HG03558 (cell line): ENCODE results near the gene MKX.
"Not testable (repeated sequence)": the region's sequence is repeated elsewhere in the genome, so short reads cannot be mapped to it uniquely, and the experiment has no call there.

Experiments
- ATAC-seq: cut with Tn5 transposase; IDR thresholded peaks from one replicate; pipeline ENCODE4 v1.9.1; 2021; ENCODE audit warnings: moderate number of reproducible peaks; ENCODE audit not compliant: unreplicated experiment; ENCODE audit errors: extremely low read depth

Gene MKX

DNA sequence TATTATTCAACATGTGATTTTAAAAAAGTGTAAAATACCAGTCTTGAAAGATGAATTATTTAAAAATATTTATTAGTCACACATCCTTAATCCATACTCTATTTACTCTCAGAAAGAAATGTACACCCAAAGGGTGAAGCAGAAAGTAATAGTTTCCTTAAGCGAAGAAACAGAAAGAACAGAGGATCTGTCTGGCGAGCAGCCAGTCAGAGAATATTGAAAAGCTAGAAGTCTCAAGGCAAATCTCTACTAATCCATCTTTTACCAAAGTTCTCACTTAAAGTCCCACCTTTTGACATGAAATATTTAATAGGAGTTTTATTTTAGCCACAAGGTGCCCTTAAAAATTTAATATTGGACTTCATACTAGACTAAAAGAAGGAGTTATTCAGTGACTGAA is 46.7 kb downstream of the MKX start:
- ATAC-seq, result no peak

DNA sequence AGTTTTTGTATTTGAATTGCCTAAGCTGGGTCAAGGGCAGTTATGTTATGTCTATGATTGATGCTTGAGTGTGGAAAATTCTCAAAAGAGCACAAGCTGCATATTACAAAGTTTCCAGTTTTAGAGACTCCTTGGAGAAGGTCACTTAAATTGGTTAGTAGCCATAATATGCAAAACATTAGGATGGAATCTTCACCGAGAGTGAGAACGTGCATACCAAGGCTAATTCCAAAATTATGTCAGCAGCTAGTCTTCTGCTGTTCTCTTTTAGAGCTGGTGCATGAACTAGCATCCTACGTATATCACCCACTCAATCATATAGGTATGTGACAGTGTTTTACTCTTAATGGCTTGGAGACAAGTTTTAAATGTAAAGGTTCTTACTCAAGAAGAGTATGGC is 49.2 kb downstream of the MKX start:
- ATAC-seq, result no peak

DNA sequence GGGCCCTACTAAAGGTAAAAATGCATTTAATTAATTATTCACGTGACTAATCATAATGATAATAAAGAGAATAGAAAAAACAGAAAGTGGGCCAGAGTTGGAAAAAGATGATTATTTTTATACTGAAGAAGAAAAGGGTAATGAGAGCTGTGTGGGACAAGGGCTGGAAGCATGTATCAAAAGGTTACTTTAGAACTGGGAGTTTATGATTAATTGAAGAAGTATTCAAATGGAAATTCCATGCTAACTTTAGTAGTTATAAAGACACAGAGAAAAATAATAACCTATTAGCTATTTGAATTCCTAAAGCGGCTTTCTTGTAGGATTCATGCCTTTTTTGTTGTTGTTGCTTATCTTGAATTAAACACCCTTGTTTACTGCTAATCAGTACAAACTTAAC is 49.9 kb downstream of the MKX start:
- ATAC-seq, result no peak

DNA sequence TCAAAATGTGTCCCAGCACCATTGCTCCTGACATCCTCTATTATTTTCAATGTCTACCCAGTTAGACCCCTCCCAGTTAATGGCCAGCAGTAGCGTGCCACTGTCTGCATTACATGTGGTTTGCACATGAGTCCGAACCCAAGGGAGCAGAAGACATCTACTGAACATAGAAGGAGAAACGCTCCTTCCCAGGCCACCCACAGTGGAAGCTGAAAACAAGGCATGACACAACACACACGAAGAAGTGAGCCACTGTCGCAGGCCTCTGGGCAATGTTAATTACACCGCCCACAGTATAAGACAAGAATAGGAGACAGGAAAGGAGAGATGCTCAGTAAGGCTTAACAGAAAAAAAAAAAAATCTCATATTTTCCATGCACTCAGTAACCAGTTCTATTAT is 50.5 kb downstream of the MKX start:
- ATAC-seq, result no peak

DNA sequence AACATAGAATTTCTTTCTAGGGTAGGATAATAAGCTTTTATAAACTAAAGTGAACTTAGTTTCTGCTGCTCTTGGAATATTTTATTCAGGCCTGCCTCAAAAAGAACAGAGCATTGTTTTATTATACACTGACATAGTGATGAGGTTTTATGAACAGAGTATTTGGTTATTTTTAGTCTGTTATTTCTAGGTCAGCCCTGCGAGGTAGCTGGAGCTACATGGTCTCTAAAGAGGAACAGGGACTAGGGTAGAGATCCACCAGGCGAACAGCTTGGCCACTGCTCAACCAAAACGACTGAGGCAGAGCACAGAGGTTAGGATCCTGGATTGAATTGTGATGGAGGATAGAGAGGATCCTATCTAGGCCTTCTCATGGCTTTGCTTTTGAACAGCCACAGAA is 53.0 kb downstream of the MKX start:
- ATAC-seq, result no peak

DNA sequence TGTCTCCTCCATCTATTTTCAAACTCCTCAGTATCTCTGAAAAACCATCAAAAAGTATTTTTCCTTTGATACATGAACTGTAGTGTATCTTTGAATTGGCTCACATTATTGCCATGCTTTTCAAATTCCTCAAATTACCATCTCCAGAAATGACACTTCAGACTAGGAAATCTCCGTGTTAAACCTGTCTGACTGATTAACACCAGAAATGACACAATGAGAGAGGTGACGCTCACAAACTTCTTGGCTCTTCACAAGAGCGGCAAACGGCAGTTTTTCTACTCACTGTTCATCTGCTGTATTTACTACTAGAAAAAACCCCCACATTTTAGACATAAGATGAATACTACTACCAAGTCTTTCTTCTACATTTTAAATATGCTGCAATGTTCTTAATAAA is 56.6 kb downstream of the MKX start:
- ATAC-seq, result no peak

DNA sequence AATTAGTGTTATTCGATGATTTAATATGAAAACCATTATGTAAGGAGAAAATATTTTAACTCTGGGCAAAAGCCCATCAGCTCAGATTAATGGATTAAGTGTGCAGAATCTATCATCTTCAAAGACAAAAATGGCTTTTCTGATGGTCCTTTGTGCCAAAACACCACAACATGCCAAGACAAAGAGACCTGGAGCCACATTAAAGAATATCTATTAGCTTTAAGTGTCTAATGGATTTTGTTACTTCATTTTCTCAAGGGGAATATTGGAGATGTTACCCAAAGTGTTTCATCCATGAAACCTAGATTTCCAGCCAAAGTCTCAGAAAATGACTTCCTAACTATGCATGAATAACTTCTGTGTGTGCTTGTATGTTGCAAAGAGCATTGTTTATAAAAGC is 57.3 kb downstream of the MKX start:
- no peak for ATAC-seq

DNA sequence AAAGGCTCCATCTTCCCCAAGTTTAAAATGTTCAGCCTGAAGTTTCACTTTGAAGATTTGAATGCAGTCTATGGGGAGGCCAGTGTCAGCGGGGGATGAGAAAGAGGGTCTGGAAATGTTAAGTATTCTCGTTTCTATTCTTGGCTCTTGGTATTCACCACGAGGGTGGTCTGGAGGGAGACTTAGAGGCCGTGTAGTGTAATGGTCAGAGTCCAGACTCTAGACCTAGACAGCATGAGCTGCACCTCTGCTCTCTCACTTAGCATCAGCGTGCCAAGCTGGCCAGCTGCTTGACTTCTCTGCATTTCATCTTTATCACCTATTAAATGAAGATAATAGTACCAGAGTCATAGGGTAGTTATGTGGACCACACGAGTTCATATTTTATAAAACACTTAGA is 57.9 kb downstream of the MKX start:
- ATAC-seq, result no peak

DNA sequence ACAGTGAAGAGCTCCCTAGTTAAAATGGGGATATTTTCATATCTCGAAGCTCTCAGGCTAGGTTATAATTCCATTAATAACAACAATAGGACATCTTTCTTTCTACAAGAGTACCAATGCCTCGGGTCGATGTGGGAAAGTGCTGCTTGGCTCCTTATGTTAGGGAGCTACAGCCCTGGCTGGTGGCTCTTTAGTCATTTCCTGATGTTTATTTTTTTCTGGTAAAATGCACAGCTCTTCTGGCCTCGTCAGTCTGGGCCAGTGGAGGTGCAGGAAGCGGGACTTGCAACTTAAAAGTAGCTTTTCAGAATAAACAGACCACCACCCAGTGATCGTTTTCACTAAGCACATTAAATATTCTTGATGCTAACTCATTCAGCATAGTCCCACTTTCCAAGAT is 58.3 kb downstream of the MKX start:
- no peak for ATAC-seq

DNA sequence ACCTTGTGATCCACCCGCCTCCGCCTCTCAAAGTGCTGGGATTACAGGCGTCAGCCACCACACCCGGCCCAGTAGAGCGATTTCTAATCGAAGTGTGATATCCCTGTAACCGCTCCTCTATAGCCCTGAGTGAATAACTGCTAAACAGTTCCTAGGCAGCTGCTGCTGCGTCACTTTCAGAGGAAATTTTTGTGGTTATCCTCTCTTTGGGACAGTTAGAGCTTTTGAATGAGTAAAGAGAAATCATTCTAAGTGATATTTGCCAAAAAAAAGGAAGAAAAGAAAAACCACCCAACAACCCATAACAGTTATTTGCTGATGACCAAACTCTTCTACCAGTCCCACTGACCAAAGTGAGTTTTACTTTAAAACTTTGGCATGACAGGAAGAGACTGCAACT is 59.9 kb downstream of the MKX start:
- ATAC-seq, result no peak

DNA sequence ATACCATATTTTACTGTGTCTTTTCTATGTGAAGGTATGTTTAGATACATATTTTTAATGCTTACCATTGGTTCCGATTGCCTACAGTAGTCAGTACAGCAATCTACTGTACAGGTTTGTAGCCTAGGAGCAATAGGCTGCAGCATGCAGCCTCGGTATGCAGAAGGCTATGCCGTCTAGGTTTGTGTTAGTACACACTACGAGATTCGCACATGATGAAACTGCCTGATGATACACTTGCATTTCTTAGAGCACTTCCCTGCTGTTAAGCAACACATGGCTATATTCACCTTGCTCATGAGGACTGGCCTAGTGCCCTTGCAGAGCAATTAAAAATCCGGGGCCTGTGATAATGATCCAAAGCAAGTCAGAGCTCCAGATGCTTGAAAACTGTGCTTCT is 62.4 kb downstream of the MKX start:
- ATAC-seq, result no peak

DNA sequence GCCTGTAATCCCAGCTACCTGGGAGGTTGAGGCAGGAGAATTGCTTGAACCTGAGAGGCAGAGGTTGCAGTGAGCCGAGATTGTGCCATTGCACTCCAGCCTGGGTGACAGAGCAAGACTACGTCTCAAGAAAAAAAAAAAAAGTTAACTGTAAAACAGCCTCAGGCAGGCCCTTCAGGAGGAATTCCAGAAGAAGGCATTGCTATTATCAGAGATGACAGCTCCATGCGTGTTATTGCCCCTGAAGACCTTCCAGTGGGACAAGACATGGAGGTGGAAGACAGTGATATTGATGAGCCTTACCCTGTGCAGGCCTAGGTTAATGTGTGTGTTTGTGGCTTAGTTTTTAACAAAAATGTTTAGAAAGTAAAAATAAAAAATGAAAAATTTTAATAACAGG is 63.8 kb downstream of the MKX start:
- ATAC-seq, result not testable (repeated sequence)

DNA sequence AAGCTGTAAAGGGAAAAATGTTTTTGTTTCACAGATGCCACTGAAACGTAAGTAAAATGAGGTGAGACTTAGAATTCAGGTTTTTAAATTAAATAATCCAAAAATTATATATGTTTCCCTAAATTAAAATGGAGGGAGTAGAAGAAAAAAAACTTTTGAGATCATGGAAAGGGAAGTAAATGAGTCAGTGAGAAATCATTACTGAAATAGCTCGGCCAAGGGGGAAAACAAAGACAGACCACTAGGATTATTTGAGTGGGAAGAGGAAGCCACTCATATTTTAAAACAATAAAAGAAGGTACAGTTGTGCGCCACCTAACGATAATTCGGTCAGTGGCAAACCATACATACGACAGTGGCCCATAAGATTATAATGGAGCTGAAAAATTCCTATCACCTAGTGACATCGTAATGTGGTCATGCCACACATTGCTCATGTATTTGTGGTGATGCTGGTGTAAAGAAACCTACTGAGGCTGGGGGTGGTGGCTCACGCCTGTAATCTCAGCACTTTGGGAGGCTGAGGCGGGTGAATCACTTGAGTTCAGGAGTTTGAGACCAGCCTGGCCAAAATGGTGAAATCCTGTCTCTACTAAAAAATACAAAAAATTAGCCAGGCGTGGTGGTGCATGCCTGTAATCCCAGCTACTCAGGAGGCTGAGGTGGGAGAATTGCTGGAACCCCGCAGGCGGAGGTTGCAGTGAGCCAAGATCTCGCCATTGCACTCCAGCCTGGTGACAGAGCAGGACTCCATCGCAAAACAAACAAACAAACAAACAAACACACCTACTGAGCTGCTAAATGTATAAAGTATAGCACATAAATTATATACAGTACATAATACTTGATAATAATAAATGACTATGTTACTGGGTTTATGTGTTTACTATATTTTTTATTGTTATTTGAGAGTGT is 64.7 kb downstream of the MKX start:
- no peak for ATAC-seq

DNA sequence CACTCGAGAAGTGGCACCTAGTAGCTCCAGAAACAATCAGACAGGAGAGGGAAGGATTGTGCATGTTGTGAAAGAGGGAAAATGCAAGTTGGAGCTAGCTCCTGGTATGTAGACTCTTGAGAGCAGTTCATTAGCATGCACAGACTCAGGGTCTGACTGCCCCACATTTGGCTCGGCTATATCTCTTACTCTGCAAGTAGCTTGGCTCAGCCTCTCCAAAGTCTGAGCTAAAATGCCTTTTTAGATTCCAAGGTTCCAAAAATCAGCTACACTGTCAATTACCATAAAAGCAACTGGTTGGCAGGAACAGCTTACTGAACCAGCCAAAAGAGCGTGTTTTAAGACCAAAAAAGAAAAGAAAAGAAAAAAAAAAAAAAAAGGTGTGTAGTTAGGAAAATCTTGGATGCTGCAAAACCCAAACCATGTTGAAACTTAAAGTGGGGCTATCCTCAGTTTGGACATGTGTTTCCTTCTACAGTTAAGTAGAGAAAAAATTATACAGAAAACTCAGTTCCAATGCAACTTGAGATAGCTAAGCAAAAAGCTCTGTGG is 65.5 kb downstream of the MKX start:
- ATAC-seq, result no peak

DNA sequence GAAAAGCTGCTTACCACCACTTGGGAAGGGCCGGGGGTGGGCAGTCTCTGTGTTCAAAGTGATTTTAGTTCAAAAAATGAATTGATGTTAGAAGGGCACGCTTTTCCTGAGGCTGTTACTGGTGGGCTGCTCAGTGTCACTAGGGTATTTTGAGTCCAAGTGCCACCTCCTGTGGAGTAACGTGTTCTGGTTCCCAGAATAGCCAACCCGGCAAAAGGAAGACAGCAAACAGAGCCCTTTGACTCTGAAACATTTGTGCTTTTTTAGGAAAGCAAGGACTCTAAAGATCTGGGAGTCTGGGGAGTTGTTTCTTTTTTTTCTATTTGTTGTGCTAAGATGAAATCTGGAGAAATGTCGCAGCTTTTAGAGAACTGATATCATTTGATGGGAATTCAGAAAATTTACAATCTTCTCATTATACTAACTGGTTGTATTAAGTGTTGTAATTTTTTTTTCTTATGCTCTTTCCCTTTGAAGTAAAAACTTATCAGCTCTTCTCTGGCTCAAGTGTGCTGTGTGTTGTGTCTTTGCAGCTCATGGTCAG is 66.2 kb downstream of the MKX start:
- ATAC-seq, result no peak

DNA sequence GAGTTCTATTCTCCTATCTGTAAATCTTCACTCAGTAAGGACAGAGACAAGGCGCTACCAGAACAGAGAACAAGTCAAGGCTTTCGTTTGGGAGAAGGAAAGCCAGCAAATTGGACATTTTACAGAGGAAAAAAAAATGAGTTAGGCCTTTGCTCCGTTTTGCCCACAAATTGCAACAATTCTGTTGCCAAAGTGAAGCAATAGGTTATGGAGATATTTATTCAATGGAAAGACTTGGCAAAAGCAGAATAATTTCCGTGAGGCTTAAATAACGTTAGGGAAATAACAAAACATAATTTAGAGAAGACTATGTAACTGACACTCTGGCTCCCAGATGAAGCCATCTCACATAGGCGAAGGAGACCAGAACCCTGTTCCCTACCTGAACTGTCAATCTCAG is 67.5 kb downstream of the MKX start:
- ATAC-seq, result no peak

DNA sequence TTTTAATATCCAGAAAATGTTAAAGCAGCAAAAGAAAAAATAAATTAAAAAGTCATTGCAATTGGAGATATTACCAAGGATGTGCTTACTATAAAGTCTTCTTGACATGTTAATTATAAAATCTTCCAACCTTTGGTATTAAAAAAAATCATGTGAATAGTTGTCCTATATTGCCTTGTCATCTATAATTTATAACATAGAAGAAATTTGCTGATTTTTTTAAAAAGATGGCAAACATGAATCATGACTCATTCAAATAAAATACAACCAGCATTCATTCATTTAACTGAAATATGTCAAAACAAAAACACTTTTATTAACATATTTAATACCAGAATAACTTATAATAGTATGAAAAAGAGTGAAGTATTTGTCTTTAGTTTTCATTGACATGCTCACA is 72.6 kb downstream of the MKX start:
- ATAC-seq, result no peak

DNA sequence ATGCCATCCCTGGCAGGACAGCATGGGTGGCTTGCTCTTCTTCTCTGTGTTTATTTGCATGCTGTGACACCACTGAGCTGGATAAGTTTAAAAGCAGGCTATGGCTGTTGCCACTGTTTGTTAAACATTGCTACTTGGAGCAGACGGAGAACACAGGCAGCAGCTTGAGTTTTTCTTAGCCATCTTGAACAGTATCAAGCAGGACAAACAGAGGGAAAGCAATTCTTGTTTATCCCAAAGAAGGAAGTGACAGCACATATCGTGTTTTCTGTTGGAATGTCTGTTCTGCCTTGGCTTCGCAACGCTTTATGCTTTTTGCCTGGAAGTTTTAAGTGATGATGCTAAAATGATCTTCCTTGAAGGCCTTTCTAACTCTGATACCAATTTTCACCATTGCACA is 73.8 kb downstream of the MKX start:
- no peak for ATAC-seq

DNA sequence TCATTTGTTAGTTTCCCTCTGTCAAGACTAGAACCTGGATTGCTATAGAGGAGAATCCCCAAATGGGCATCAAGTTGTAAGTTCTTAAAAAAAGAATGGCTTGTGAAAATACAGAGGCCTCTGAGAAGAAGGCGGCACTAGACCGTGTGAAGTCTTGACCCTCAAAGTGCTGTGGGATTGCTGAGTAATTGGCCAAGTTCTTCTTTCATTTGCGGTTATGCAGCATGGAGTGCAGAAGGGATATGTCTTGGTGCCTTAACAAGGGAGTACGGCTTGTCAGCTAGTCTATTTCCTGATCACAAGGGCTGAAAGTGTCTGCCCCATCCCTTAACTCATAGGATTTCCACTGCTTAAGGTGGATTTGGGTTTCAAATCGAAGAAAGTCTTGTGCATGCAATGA is 81.2 kb downstream of the MKX start:
- no peak for ATAC-seq

DNA sequence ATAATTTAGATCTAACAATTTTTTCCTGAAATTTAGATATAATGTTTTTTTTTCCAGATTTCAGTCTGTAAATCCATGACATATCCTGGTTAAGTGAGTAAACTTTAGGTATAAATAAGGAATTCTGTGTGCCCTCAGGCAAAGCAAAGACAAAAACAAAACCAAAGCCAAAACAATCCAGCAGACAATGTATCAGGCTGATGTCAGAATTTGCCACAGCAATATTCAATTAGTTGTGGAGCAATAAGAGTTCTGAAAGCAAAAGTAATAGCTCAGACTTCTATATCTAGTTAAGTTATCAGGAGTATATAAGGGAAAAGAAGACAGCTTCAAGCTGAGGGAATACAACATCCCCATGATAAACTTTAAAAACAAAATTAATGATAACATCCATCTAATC is 82.0 kb downstream of the MKX start:
- ATAC-seq, result no peak

DNA sequence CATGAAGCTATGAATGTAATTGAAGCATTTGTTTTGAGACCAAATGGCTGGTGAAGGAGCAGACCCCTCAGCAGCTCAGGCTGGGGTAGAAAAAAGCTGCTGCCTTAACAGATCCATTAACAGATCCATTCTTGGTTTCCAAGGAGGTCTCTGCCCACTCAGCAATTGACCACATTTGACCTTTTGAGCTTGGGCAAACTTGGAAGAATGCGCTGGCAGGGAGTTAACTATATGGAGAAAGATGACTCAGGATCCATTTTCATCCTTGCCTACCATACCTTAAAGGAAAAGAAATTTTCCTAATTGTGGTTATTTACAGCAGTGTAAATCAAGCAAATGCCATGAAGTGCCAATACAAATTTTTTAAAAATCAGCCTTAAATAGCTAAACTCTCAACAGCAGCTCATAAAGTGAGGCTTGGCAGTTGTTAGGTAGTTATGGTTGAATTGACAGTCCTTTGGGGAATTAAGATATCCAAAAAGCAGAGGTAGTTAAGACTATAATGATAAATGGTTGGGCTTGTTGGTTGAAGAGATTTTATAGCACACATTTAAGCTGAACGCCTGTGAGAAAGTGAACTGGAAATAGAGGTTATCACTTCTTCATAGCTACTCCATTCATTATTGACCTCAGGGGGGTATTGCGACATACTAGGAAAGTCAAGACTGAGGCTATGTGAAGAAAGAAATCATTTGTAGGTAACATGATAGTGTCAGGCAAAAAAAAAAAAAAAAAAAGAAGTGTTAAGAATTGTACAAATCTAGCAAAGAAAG is 83.9 kb downstream of the MKX start:
- ATAC-seq, result no peak
